GM12892 (cell line): ENCODE measurements around the gene STXBP3.

Experiments used
- POLR2A ChIP-seq: IDR thresholded peaks from 2 replicates; pipeline ENCODE4 v1.6.1; 2011; ENCODE audit warnings: low read depth, low read length, control low read depth
- POLR2AphosphoS5 ChIP-seq: IDR thresholded peaks from 2 replicates; pipeline ENCODE4 v1.6.1; 2011; ENCODE audit warnings: low read depth, low read length, control low read depth

- TF ChIP-seq POLR2AphosphoS5 = no peak
- TF ChIP-seq POLR2A = no peak
Measured at GRCh38 chr1:108803548-108803947, 57.1 kb downstream of the STXBP3 start.
